Activated T-cell treated with anti-CD3 and anti-CD28 coated beads, Interleukin-2, amount 50 U/mL, for 72 hours (primary cell): ENCODE data around the gene MMUT. TPM values are rescaled to one million over a fixed set of nuclear protein-coding genes. Genes with fewer than 3 reads are reported as not detected.
"Not testable (repeated sequence)": the region's sequence is repeated elsewhere in the genome, so short reads cannot be mapped to it uniquely, and the experiment has no call there.

Experiments used
- ATAC-seq, 2 donors: fragments of 150-1000 bp; cut with Tn5 transposase; replicated peaks in 1 of 2; 2 replicates each; pipeline ENCODE4 v1.10.0; 2021; ENCODE audit warnings: moderate library complexity in 2 of 2, mild to moderate bottlenecking in 1 of 2
- DNase-seq, 2 donors: peaks; one replicate each; pipeline ENCODE4 v3.0.0; 2021 to 2022; ENCODE audit warnings: mixed read lengths in 1 of 2
- H3K27ac Mint-ChIP-seq: one replicate; pipeline ENCODE4 v1.8.0; 2022; ENCODE audit warnings: mild to moderate bottlenecking, moderate library complexity, mixed read lengths
- H3K27me3 Mint-ChIP-seq: one replicate; pipeline ENCODE4 v1.8.0; 2022; ENCODE audit warnings: low read depth, mixed read lengths
- H3K36me3 Mint-ChIP-seq, 2 donors: one replicate each; pipeline ENCODE4 v1.8.0; 2022; ENCODE audit warnings: mixed read lengths in 2 of 2, mild to moderate bottlenecking in 1 of 2; ENCODE audit not compliant: insufficient read depth in 2 of 2
- H3K4me1 Mint-ChIP-seq: one replicate; pipeline ENCODE4 v1.8.0; 2022; ENCODE audit warnings: low read depth, mixed read lengths
- H3K4me3 Mint-ChIP-seq, 2 donors: one replicate each; pipeline ENCODE4 v1.8.0; 2022; ENCODE audit warnings: mild to moderate bottlenecking in 2 of 2, mixed read lengths in 2 of 2, moderate library complexity in 2 of 2
- H3K9me3 Mint-ChIP-seq, 2 donors: one replicate each; pipeline ENCODE4 v1.8.0; 2022; ENCODE audit warnings: mixed read lengths in 2 of 2
- total RNA-seq, 2 donors: library from RNA; stranded (reverse); gene quantifications; one replicate each; pipeline ENCODE4 v1.2.3, GENCODE V29; 2022

Gene MMUT
- total RNA-seq, 2 donors from 2014 or later, result 14.8 to 15.2 TPM

DNA sequence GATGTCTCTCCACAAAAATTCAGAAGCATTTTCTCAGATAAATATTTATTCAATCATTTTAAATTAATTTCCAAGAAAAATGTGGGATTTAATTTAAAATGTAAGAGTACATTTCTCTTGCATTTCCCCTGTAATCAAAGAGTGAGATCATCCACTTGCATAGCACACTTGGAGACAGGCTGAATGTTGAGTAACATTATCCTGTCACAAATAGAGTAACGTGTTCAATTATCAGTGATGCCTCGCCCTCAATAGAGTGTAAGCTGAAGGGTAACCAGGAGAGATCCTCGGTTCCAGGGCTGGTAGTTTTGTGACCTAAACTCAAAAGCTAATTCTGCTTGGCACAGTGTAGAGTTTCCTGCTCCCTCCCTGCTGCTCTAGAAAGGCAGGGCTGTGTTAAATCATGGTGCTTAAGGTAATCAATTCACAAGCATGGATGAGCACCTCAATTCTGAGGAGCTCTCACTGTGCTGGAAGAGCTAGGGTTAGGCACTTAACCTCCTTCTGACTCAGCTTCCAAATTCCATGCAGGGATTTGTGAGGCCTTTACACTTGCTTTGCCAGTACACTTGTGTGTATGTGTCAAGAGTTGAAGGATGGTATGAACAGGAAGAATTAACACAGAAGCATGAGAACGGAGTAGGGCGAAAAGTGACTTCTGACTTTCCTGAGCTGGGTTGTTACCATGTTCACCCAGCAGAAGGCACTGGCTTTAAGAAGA is 56.6 kb downstream of the MMUT start:
- H3K9me3 Mint-ChIP-seq, result no peaks in the 10 kb centered on the region
- H3K36me3 Mint-ChIP-seq, result no peaks in the 10 kb centered on the region
- ATAC-seq, result no peak
- DNase-seq, result no peak
- no peak overlapping the region for H3K4me3 Mint-ChIP-seq
- H3K27me3 Mint-ChIP-seq, result peaks cover 18% of the 10 kb centered on the region
- H3K27ac Mint-ChIP-seq, result no peak overlapping the region
- no peaks in the 10 kb centered on the region for H3K4me1 Mint-ChIP-seq

DNA sequence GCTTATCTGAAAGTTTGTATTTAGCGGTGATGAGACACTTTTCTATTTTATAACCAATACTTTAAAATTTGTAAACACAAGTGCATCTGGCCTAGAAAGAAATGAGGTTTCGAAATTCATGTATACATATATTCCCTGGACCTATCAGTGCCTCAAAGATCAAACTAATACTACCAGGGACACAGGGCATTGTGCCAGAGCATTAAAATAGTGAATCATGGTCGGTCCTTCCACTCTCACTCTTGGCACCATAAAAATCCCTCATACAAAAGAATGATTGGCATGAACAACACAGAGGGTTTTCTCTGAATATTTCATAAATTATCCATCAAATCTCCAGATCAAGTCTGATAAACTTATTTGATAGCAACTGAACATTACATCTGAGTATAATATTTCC is 62.0 kb downstream of the MMUT start:
- DNase-seq, result no peak
- H3K4me3 Mint-ChIP-seq, result no peak overlapping the region

DNA sequence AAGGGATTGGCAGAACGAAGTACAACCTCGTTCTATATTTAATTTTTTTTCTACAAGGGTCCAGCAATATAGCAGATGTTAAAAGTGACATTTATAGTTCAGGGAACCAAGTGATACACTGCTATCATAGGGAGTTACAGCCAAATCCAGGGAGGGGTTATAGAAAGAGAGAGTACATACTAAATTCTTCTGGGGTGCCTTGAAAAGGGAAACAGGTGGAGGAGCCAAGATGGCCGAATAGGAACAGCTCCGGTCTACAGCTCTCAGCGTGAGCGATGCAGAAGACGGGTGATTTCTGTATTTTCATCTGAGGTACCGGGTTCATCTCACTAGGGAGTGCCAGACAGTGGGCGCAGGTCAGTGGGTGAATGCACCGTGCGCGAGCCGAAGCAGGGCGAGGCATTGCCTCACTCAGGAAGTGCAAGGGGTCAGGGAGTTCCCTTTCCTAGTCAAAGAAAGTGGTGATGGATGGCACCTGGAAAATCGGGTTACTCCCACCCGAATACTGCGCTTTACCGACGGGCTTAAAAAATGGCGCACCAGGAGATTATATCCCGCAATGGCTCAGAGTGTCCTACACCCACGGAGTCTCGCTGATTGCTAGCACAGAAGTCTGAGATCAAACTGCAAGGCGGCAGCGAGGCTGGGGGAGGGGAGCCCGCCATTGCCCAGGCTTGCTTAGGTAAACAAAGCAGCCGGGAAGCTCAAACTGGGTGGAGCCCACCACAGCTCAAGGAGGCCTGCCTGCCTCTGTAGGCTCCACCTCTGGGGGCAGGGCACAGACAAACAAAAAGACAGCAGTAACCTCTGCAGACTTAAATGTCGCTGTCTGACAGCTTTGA is 76.2 kb downstream of the MMUT start:
- DNase-seq, H3K36me3 Mint-ChIP-seq, ATAC-seq, H3K27ac Mint-ChIP-seq, H3K9me3 Mint-ChIP-seq, H3K27me3 Mint-ChIP-seq, H3K4me3 Mint-ChIP-seq, H3K4me1 Mint-ChIP-seq: not testable (repeated sequence)

More for the DNA sequence above, 62.0 kb downstream of the MMUT start:
- H3K4me1 Mint-ChIP-seq, result no peaks in the 10 kb centered on the region
- no peak for ATAC-seq
- H3K36me3 Mint-ChIP-seq, result no peaks in the 10 kb centered on the region
- no peak overlapping the region for H3K27ac Mint-ChIP-seq
- peaks cover 15% of the 10 kb centered on the region for H3K27me3 Mint-ChIP-seq
- no peaks in the 10 kb centered on the region for H3K9me3 Mint-ChIP-seq

DNA sequence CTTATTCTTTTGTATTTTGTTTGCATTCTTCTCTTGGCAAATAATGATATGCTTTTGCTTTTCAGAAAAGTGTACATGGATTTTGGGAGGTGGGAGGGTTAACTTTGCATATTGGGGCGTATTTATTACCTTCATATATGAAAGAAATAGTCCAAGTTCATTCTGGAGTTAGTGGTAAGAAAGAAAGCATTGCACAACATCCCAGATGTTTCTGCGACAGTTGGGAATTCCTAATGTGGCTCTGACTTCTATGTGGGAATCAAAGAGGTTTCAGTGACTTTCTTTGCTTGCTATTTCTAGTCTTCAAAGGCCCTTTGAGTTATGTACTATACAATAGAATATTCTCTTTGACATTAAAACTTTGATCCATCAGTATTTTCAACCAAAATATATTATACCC is 78.1 kb downstream of the MMUT start:
- no peaks in the 10 kb centered on the region for H3K27me3 Mint-ChIP-seq
- H3K27ac Mint-ChIP-seq, result no peak overlapping the region
- H3K4me3 Mint-ChIP-seq, result no peak overlapping the region
- H3K36me3 Mint-ChIP-seq, result no peaks in the 10 kb centered on the region
- ATAC-seq (no peak), DNase-seq (no peak)
- H3K9me3 Mint-ChIP-seq, result peaks cover 3% of the 10 kb centered on the region in 2 donors
- H3K4me1 Mint-ChIP-seq, result no peaks in the 10 kb centered on the region

Other genes starting within 250 kb of the MMUT start
- gene CENPQ, start 117 bp upstream of the MMUT start, total RNA-seq, result 10 to 100 TPM; 11.7 to 12.5 TPM
- gene GLYATL3, start 36.7 kb upstream of the MMUT start, total RNA-seq, result not detected
- under 1 TPM in 1 of 2 donors, not detected in 1; 0.67 TPM for gene C6orf141, start 87.4 kb upstream of the MMUT start, total RNA-seq
- not detected for gene RHAG, start 173.6 kb upstream of the MMUT start, total RNA-seq